H9 (cell line): ENCODE results near the gene CFAP299. TPM values are rescaled to one million over a fixed set of nuclear protein-coding genes. Genes with fewer than 3 reads are reported as not detected.

Experiments
- DNase-seq: peaks from one replicate; pipeline ENCODE4 v3.0.0-alpha.2; 2017
- H2AFZ ChIP-seq: one replicate; pipeline ENCODE4 v1.6.1; 2013; ENCODE audit warnings: mild to moderate bottlenecking, low read length, control low read depth, moderate library complexity
- H2AK5ac ChIP-seq: 2 replicates; pipeline ENCODE4 v1.6.1; 2013; ENCODE audit warnings: low read length, control low read depth, mixed read lengths; ENCODE audit not compliant: insufficient read length
- H2BK120ac ChIP-seq: one replicate; pipeline ENCODE4 v1.6.1; 2013; ENCODE audit warnings: low read depth, mild to moderate bottlenecking, low read length, control low read depth, inconsistent platforms; ENCODE audit not compliant: poor library complexity, severe bottlenecking
- H2BK12ac ChIP-seq: 2 replicates; pipeline ENCODE4 v1.6.1; 2013; ENCODE audit warnings: low read length, control low read depth, mixed read lengths, low read depth; ENCODE audit not compliant: insufficient read length
- H2BK15ac ChIP-seq: 2 replicates; pipeline ENCODE4 v1.6.1; 2013; ENCODE audit warnings: low read depth, low read length, control low read depth
- H2BK20ac ChIP-seq: one replicate; pipeline ENCODE4 v1.6.1; 2013; ENCODE audit warnings: low read depth, mild to moderate bottlenecking, low read length, control low read depth, inconsistent platforms; ENCODE audit not compliant: poor library complexity, severe bottlenecking
- H2BK5ac ChIP-seq: 2 replicates; pipeline ENCODE4 v1.6.1; 2013; ENCODE audit warnings: low read length, control low read depth, mixed read lengths; ENCODE audit not compliant: insufficient read length
- H3K14ac ChIP-seq: 2 replicates; pipeline ENCODE4 v1.6.1; 2013; ENCODE audit warnings: low read length, control low read depth; ENCODE audit not compliant: insufficient read depth
- H3K18ac ChIP-seq: 2 replicates; pipeline ENCODE4 v1.6.1; 2013; ENCODE audit warnings: low read depth, mild to moderate bottlenecking, mixed read lengths, low read length, control low read depth; ENCODE audit not compliant: insufficient read length
- H3K23ac ChIP-seq: 2 replicates; pipeline ENCODE4 v1.6.1; 2013; ENCODE audit warnings: low read length, control low read depth, mixed read lengths, low read depth; ENCODE audit not compliant: insufficient read length
- H3K23me2 ChIP-seq: 2 replicates; pipeline ENCODE4 v1.6.1; 2013; ENCODE audit warnings: low read depth, mild to moderate bottlenecking, mixed read lengths, low read length, control low read depth; ENCODE audit not compliant: insufficient read length, poor library complexity, severe bottlenecking
- H3K27ac ChIP-seq: 2 replicates; pipeline ENCODE4 v1.5.1; 2013; ENCODE audit warnings: low read length, control low read depth, mixed read lengths, low read depth; ENCODE audit not compliant: insufficient read length
- H3K27me3 ChIP-seq: 2 replicates; pipeline ENCODE4 v1.6.1; 2013; ENCODE audit warnings: low read length, control low read depth, inconsistent platforms; ENCODE audit not compliant: insufficient read depth
- H3K4ac ChIP-seq: 2 replicates; pipeline ENCODE4 v1.6.1; 2013; ENCODE audit warnings: low read depth, mild to moderate bottlenecking, control low read depth, inconsistent platforms, low read length, moderate library complexity
- H3K4me1 ChIP-seq: 2 replicates; pipeline ENCODE4 v1.6.1; 2013; ENCODE audit warnings: low read length, control low read depth, inconsistent platforms; ENCODE audit not compliant: insufficient read depth
- H3K4me2 ChIP-seq: 2 replicates; pipeline ENCODE4 v1.6.1; 2013; ENCODE audit warnings: low read length, control low read depth, mixed read lengths; ENCODE audit not compliant: insufficient read length, insufficient read depth
- H3K56ac ChIP-seq: 2 replicates; pipeline ENCODE4 v1.6.1; 2013; ENCODE audit warnings: low read depth, mild to moderate bottlenecking, mixed read lengths, low read length, control low read depth; ENCODE audit not compliant: insufficient read length
- H3K79me1 ChIP-seq: 2 replicates; pipeline ENCODE4 v1.6.1; 2013; ENCODE audit warnings: low read depth, mild to moderate bottlenecking, moderate library complexity, low read length, control low read depth, inconsistent platforms; ENCODE audit not compliant: insufficient read depth, poor library complexity, severe bottlenecking
- H3K79me2 ChIP-seq: 2 replicates; pipeline ENCODE4 v1.6.1; 2013; ENCODE audit warnings: low read length, control low read depth, inconsistent platforms; ENCODE audit not compliant: insufficient read depth
- H3K9ac ChIP-seq: 2 replicates; pipeline ENCODE4 v1.6.1; 2013; ENCODE audit warnings: low read length, control low read depth, mixed read lengths; ENCODE audit not compliant: insufficient read length; ENCODE audit errors: extremely low read depth
- H3K9me3 ChIP-seq: one replicate; pipeline ENCODE4 v1.6.1; 2013; ENCODE audit warnings: low read depth, low read length, inconsistent platforms; ENCODE audit not compliant: control insufficient read depth
- H3T11ph ChIP-seq: one replicate; pipeline ENCODE4 v1.6.1; 2013; ENCODE audit warnings: mild to moderate bottlenecking, low read length, control low read depth, inconsistent platforms
- H4K20me1 ChIP-seq: one replicate; pipeline ENCODE4 v1.6.1; 2013; ENCODE audit not compliant: control insufficient read depth, insufficient read length, insufficient read depth
- H4K5ac ChIP-seq: 2 replicates; pipeline ENCODE4 v1.6.1; 2013; ENCODE audit warnings: low read depth, mild to moderate bottlenecking, mixed read lengths, low read length, control low read depth; ENCODE audit not compliant: insufficient read length
- H4K8ac ChIP-seq: replicated peaks from 2 replicates; pipeline ENCODE4 v1.6.1; 2013; ENCODE audit warnings: low read length, control low read depth, mixed read lengths, low read depth; ENCODE audit not compliant: insufficient read length
- H4K91ac ChIP-seq: 2 replicates; pipeline ENCODE4 v1.6.1; 2013; ENCODE audit warnings: low read depth, mild to moderate bottlenecking, moderate library complexity, mixed read lengths, low read length, control low read depth; ENCODE audit not compliant: insufficient read length
- H3K27ac Mint-ChIP-seq, 3 experiments: 2 replicates in 2 of 3; 3 replicates in 1 of 3; pipeline ENCODE4 v1.8.0; 2020 to 2021; ENCODE audit warnings: mixed read lengths in 3 of 3, mild to moderate bottlenecking in 1 of 3, moderate library complexity in 1 of 3
- H3K27me3 Mint-ChIP-seq: 2 replicates; pipeline ENCODE4 v1.8.0; 2021; ENCODE audit warnings: low read depth, mild to moderate bottlenecking, moderate library complexity, mixed read lengths
- H3K36me3 Mint-ChIP-seq, 3 experiments: 2 replicates in 2 of 3; 3 replicates in 1 of 3; pipeline ENCODE4 v1.8.0; 2020 to 2021; ENCODE audit warnings: low read depth in 3 of 3, mixed read lengths in 3 of 3; ENCODE audit not compliant: insufficient read depth in 1 of 3
- H3K4me1 Mint-ChIP-seq, 2 experiments: 2 replicates each; pipeline ENCODE4 v1.8.0; 2020; ENCODE audit warnings: mixed read lengths in 2 of 2
- H3K4me3 Mint-ChIP-seq, 2 experiments: 2 replicates in 1 of 2; 3 replicates in 1 of 2; pipeline ENCODE4 v1.8.0; 2020 to 2021; ENCODE audit warnings: mild to moderate bottlenecking in 2 of 2, mixed read lengths in 2 of 2, moderate library complexity in 1 of 2
- H3K9me3 Mint-ChIP-seq, 2 experiments: 2 replicates in 1 of 2; 3 replicates in 1 of 2; pipeline ENCODE4 v1.8.0; 2020; ENCODE audit warnings: mild to moderate bottlenecking in 2 of 2, mixed read lengths in 2 of 2, moderate library complexity in 1 of 2
- WGBS: extraction: QIAGEN DNeasy Blood & Tissue Kit; methylation state at CpG from one replicate; pipeline ENCODE4 v1.1.7; 2013; ENCODE audit warnings: missing lambda C conversion rate, low lambda C conversion rate, mixed read lengths; ENCODE audit not compliant: insufficient read length; ENCODE audit errors: extremely low coverage; 5-methylcytosine and 5-hydroxymethylcytosine counted together
- total RNA-seq: library from RNA; stranded (reverse); gene quantifications from 2 replicates; pipeline ENCODE4 v1.2.1, GENCODE V29; 2021
- TF ChIP-seq, protein P1 (sequence below): fragments of 200-600 bp; sonication (generic); conservative IDR thresholded peaks from 3 replicates; pipeline ENCODE4 v1.8.0; 2021; ENCODE audit warnings: antibody characterized with exemption, mild to moderate bottlenecking

CFAP299 gene
- total RNA-seq, 1 experiment from 2014 or later = not detected

DNA sequence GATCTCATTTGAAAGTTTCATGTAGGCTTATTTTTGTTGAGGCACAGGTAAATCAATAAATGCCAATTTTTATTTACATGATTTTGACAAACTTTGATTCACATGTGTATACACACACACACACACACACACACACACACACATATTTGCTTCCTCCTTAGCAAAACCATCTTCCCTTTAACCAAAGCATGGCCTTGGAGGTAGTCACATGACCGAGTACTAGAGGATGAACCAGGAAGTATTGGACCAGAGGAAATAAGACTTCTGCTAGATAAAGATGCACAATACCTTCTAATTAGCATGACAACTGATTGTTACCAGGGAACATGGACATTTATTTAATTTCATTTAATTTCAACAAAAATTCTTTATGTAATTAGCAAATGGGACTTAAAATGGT lies 23.4 kb upstream of the CFAP299 start:
- Histone ChIP-seq H3K56ac (no peak overlapping the region), H2BK5ac (no peak overlapping the region), H2AFZ (no peak overlapping the region), H3K27me3 (no peaks in the 10 kb centered on the region), H3K14ac (no peak overlapping the region), H2AK5ac (no peak overlapping the region), H3K9ac (no peak overlapping the region), H3K27ac (no peak overlapping the region), H3K18ac (no peak overlapping the region), H4K5ac (no peak overlapping the region), H3K9me3 (no peaks in the 10 kb centered on the region), H4K20me1 (no peaks in the 10 kb centered on the region), H3K23me2 (no peaks in the 10 kb centered on the region), H3K4ac (no peak overlapping the region), H2BK15ac (no peak overlapping the region), H3K23ac (no peak overlapping the region), H4K8ac (no peak overlapping the region), H2BK12ac (no peak overlapping the region), H3T11ph (no peak overlapping the region), H2BK120ac (no peak overlapping the region), H4K91ac (no peak overlapping the region), H3K4me2 (no peak overlapping the region), H3K79me1 (no peaks in the 10 kb centered on the region), H3K4me1 (peaks cover 2% of the 10 kb centered on the region; the same call in 1 of the 2 replicates), H3K79me2 (no peaks in the 10 kb centered on the region), H2BK20ac (no peak overlapping the region)
- Mint-ChIP-seq H3K4me1 (peaks cover 18 to 22% of the 10 kb centered on the region in 2 experiments), H3K4me3 (no peak overlapping the region), H3K27me3 (peaks cover 8% of the 10 kb centered on the region), H3K27ac (no peak overlapping the region), H3K9me3 (no peaks in the 10 kb centered on the region), H3K36me3 (no peaks in the 10 kb centered on the region)
- DNase-seq = no peak
- WGBS = no CpG with 5 or more reads among the region's 1 CpG
- TF ChIP-seq, protein P1, sequence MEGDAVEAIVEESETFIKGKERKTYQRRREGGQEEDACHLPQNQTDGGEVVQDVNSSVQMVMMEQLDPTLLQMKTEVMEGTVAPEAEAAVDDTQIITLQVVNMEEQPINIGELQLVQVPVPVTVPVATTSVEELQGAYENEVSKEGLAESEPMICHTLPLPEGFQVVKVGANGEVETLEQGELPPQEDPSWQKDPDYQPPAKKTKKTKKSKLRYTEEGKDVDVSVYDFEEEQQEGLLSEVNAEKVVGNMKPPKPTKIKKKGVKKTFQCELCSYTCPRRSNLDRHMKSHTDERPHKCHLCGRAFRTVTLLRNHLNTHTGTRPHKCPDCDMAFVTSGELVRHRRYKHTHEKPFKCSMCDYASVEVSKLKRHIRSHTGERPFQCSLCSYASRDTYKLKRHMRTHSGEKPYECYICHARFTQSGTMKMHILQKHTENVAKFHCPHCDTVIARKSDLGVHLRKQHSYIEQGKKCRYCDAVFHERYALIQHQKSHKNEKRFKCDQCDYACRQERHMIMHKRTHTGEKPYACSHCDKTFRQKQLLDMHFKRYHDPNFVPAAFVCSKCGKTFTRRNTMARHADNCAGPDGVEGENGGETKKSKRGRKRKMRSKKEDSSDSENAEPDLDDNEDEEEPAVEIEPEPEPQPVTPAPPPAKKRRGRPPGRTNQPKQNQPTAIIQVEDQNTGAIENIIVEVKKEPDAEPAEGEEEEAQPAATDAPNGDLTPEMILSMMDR = no peak
